AG10803 (cell line): Measurements from ENCODE around the gene GAK.

ENCODE experiments used
- DNase-seq: peaks from one replicate; pipeline ENCODE4 v3.0.0; 2010; ENCODE audit warnings: low read depth
- H3K4me3 ChIP-seq: 2 replicates; pipeline ENCODE4 v1.5.1; 2011; ENCODE audit warnings: mild to moderate bottlenecking, low read length, control low read depth
- CTCF ChIP-seq: conservative IDR thresholded peaks from 2 replicates; pipeline ENCODE4 v1.5.1; 2011; ENCODE audit warnings: mild to moderate bottlenecking, low read length, control low read depth, inconsistent platforms

GAK gene

GRCh38 chr4:875818-876423 lies 56.2 kb downstream of the GAK start:
- no peak for DNase-seq
- TF ChIP-seq CTCF = no peak
- no peak overlapping the region for H3K4me3 ChIP-seq

GRCh38 chr4:874971-875817 lies 56.9 kb downstream of the GAK start:
- TF ChIP-seq CTCF = no peak
- DNase-seq = no peak
- no peak overlapping the region for H3K4me3 ChIP-seq

- no peak for TF ChIP-seq CTCF
- H3K4me3 ChIP-seq = no peak overlapping the region
- no peak for DNase-seq
These were observed 58.1 kb downstream of the GAK start for GRCh38 chr4:874056-874455.

GRCh38 chr4:872241-872981 lies 59.7 kb downstream of the GAK start:
- no peak overlapping the region for H3K4me3 ChIP-seq
- DNase-seq = no peak
- no peak for TF ChIP-seq CTCF

- DNase-seq = no peak
- TF ChIP-seq CTCF = no peak
- H3K4me3 ChIP-seq = no peak overlapping the region
These were observed 60.6 kb downstream of the GAK start for GRCh38 chr4:871484-871883.

- H3K4me3 ChIP-seq = no peak overlapping the region
- no peak for DNase-seq
- TF ChIP-seq CTCF = no peak
These were observed 61.2 kb downstream of the GAK start for GRCh38 chr4:870951-871350.
